Spleen (tissue), 7 donors: ENCODE results near the gene RPGRIP1L.

Experiments used
- POLR2A ChIP-seq, 3 donors: fragments of 450-650 bp; IDR thresholded peaks; one replicate each; pipeline ENCODE4 v1.5.1; 2017; ENCODE audit warnings: antibody characterized with exemption in 3 of 3, mild to moderate bottlenecking in 1 of 3
- POLR2AphosphoS5 ChIP-seq, 3 donors: sonication (generic); formaldehyde crosslinking; IDR thresholded peaks; one replicate each; pipeline ENCODE4 v1.5.1; 2017; ENCODE audit warnings: antibody characterized with exemption in 3 of 3
- TF ChIP-seq, protein P1 (sequence below), 11 experiments: fragments of 200-600 bp in 7 of 11; fragments of 450-650 bp in 4 of 11; sonication (generic) in 4 of 11; IDR thresholded peaks in 8 of 11; conservative IDR thresholded peaks in 3 of 11; 1 replicate in 7 of 11; 2 replicates in 4 of 11; pipeline versions ENCODE4 v1.4.0 to v1.8.0; 2016 to 2021; ENCODE audit warnings: antibody characterized with exemption in 11 of 11, inconsistent platforms in 4 of 11, mild to moderate bottlenecking in 1 of 11
- donor health status: DM: no; HTN: no; CAD: no; lungs with moderate emphysema.
- donor health status: DM: no; HTN: no; CAD: no.
- donor health status: DM: no; HTN: no; CAD: no.

GRCh38 chr16:53636978-53637377 is 66.7 kb downstream of the RPGRIP1L start:
- TF ChIP-seq, protein P1, sequence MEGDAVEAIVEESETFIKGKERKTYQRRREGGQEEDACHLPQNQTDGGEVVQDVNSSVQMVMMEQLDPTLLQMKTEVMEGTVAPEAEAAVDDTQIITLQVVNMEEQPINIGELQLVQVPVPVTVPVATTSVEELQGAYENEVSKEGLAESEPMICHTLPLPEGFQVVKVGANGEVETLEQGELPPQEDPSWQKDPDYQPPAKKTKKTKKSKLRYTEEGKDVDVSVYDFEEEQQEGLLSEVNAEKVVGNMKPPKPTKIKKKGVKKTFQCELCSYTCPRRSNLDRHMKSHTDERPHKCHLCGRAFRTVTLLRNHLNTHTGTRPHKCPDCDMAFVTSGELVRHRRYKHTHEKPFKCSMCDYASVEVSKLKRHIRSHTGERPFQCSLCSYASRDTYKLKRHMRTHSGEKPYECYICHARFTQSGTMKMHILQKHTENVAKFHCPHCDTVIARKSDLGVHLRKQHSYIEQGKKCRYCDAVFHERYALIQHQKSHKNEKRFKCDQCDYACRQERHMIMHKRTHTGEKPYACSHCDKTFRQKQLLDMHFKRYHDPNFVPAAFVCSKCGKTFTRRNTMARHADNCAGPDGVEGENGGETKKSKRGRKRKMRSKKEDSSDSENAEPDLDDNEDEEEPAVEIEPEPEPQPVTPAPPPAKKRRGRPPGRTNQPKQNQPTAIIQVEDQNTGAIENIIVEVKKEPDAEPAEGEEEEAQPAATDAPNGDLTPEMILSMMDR (IDR thresholded peaks at IDR 0.05 in 8 of 11, conservative IDR thresholded peaks at IDR 0.05 in 3 of 11), result no peak
- TF ChIP-seq POLR2A (IDR thresholded peaks at IDR 0.05) (no peak), POLR2AphosphoS5 (IDR thresholded peaks at IDR 0.05) (no peak)
